ENCODE measurements around the gene PRDM2.

PRDM2 gene

GRCh38 chr1:13779930-13780329 is 79.9 kb downstream of the PRDM2 start:
- no peak overlapping the region for H3K4me3 ChIP-seq (ENCODE audit: low read length)
- no peak for TF ChIP-seq CTCF (conservative IDR thresholded peaks at IDR 0.05; ENCODE audit: low read depth, low read length)
- no peak for DNase-seq (ENCODE audit: low read depth)

GRCh38 chr1:13780780-13781179 is 80.8 kb downstream of the PRDM2 start:
- DNase-seq (ENCODE audit: low read depth), result no peak
- no peak for TF ChIP-seq CTCF (conservative IDR thresholded peaks at IDR 0.05; ENCODE audit: low read depth, low read length)
- no peak overlapping the region for H3K4me3 ChIP-seq (ENCODE audit: low read length)

- no peak for DNase-seq (ENCODE audit: low read depth)
- no peak overlapping the region for H3K4me3 ChIP-seq (ENCODE audit: low read length)
- TF ChIP-seq CTCF (conservative IDR thresholded peaks at IDR 0.05; ENCODE audit: low read depth, low read length), result no peak
These were observed 81.2 kb downstream of the PRDM2 start for GRCh38 chr1:13781228-13781627.

GRCh38 chr1:13781907-13782633 is 82.1 kb downstream of the PRDM2 start:
- no peak overlapping the region for H3K4me3 ChIP-seq (ENCODE audit: low read length)
- no peak for TF ChIP-seq CTCF (conservative IDR thresholded peaks at IDR 0.05; ENCODE audit: low read depth, low read length)
- no peak for DNase-seq (ENCODE audit: low read depth)

- H3K4me3 ChIP-seq (ENCODE audit: low read length), result no peak overlapping the region
- no peak for TF ChIP-seq CTCF (conservative IDR thresholded peaks at IDR 0.05; ENCODE audit: low read depth, low read length)
- DNase-seq (ENCODE audit: low read depth), result no peak
These were observed 82.8 kb downstream of the PRDM2 start for GRCh38 chr1:13782634-13783360.

GRCh38 chr1:13783551-13783950 is 83.6 kb downstream of the PRDM2 start:
- no peak overlapping the region for H3K4me3 ChIP-seq (ENCODE audit: low read length)
- no peak for DNase-seq (ENCODE audit: low read depth)
- TF ChIP-seq CTCF (conservative IDR thresholded peaks at IDR 0.05; ENCODE audit: low read depth, low read length), result no peak

GRCh38 chr1:13784971-13785370 is 85.0 kb downstream of the PRDM2 start:
- no peak for DNase-seq (ENCODE audit: low read depth)
- no peak for TF ChIP-seq CTCF (conservative IDR thresholded peaks at IDR 0.05; ENCODE audit: low read depth, low read length)

More at GRCh38 chr1:13784971-13785370, 85.0 kb downstream of the PRDM2 start:
- no peak overlapping the region for H3K4me3 ChIP-seq (ENCODE audit: low read length)

All from retinal pigment epithelial cell (primary cell).